Activated CD4-positive, alpha-beta T cell treated with anti-CD3 and anti-CD28 coated beads for 24 hours (primary cell): Measurements from ENCODE around the gene DLGAP3.

Experiments
- DNase-seq, 2 donors: peaks; one replicate each; pipeline ENCODE4 v3.0.0-alpha.2; 2020; ENCODE audit warnings: low read depth in 2 of 2

Gene DLGAP3

DNA sequence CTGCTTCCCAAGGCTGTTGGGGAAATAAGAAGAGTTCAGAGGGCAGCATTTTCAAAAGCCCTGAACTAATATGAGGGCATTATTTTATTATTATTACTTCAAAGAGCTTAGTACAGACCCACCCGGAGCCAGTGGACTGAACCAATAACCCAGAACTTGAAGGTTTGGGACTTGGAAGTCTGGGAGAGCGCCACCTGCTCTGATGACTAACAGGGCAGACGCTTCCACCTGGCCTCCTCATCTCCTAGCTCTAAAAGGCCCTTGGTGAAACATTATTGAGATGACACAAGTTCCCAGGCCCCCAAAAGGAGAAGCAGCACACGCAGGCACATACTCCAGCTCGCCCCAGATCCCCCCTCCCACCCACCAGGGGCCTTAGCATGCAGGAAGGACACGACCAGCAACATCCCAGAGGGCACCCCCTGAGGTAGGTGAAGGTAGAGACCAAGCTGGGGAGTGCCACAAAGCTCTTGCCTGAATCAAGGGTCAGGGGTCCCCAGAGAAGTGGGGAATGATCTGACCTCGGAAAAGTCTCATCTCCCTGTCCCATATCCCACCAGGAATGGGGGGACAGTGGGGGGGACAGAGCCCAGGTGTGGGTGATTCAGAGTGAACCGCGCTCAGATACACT lies 1.3 kb downstream of the DLGAP3 start:
- DNase-seq: no peak

DNA sequence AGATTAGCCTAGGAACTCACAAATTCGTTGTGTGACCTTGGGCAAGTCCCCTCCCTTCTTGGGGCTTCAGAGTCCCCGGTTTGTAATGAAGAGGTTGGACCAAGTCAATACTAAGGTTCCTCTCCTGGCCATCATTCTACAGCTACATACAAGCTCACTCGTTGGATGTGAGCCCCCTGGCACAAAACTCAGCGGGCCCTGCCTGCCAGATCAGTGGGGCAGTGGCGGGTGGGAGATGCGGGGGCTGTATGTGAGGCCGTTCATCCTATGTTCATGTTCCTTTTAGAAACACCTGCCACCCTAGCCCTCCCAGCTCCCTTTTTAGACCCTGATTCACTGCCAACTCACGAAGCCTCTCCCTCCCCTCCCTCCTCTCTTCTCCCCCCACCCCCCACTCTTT lies 2.1 kb downstream of the DLGAP3 start:
- no peak for DNase-seq

DNA sequence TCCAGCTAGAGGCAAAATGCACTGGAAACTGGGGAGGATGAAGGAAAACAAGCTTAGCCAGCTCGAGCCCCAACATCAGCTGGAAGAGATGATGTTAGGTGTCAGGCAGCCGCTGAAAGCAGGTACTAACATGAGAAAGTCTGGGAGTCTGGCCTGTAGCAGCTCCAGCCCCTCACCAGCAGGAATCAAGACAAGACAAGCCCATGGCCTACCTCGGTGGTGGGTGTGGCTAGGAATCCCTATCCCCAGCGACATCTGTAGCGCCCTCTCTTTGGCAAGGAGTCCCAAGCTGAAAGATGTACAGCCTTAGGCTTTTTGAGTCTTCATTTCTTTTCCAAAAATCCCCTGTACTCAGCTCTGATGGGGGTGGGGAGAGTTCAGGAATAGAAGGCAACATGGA lies 2.6 kb downstream of the DLGAP3 start:
- DNase-seq: no peak

DNA sequence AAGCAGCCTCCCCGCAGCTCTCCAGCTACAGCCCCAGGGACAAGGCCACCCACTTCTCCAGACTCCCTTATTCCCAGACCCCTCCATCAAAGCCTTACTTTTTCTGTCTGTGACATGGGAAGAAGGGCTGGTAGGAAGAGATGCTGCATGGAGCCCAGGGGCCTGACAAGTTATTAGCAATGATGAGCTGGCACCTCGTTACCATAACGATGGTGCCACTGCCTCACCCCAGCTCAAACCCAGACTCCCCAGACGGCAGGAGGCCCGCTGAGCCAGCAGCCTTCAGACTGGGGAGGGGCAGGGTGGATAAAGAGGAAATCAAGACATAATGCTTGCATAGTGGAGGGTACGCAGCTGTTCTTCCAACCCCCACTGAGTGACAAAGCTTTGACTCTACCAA lies 3.3 kb downstream of the DLGAP3 start:
- no peak for DNase-seq

DNA sequence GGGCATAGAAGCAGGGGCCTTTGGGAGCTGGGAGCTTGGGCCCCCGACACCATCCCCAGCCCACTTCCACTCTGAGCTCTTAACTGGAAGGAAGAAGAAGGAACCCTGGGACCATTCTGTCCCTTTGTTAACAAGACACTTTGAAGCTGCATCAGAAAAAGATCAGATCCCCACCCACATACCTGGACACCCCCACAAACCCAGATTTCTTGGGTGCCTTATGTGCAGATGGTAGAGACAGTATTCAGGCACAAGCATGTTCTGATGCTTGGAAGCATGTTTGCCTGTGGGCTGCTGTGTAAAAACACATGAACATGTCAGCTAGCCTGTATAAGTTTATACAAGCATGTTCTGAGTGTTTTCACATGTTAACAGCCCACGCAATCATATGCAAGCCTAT lies 3.7 kb downstream of the DLGAP3 start:
- no peak for DNase-seq

DNA sequence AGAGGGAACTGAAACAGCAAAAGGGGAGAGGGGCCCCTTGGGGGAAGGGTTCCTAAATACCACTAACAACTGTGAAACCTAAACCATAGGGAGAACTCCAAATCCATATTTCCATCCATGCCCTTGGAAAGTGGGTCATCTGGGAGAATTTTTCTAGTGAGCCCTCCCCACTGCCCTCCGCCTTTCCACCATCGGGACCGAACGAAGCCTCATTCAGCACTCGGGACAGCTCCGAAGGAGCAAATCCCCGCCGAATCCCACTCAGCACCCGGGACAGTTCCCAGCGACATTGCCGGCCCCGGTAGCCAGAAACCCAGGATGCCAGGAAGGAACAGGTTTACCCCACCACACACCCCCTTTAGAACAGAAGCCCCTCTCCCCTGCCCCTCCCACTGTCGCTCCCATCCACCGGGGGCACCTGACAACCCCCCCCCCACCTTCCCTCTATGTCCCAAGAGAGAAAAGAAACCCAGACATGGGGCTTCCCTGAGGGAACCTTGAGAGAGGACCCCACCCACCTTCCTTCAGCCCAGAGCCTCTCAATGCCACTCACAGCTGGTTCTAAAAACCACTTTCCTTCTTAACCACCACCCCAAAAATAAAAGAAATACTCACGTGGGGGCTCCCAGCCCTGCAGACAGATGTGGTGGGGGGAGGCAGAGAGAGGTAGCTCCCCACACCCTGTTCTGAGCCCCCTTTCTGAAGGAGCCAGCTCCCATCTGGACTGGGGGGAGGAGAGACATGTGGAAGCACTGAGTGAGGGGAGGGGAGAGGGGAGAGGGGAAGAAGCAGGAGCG lies 4.5 kb downstream of the DLGAP3 start:
- peak; percentile 33 to 43 for DNase-seq

DNA sequence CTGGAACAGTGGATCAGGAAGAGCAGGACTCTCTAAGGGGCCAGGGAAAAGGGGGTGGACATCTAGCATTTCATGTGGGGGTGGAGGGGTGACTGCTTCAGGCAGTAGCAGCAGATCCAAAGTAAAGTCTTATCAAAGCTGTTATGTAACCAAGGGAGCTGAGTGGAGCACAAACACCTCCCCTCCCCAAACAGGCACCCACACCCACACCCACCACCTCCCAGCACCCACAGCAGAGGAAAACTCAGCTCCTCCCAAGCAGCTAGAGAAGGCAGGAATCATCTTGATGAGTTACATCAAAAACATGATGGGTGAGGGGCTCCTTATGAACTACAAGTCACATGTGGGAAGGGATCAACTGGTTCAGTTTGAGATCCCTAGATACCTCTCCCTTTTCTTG lies 6.0 kb downstream of the DLGAP3 start:
- DNase-seq: no peak

DNA sequence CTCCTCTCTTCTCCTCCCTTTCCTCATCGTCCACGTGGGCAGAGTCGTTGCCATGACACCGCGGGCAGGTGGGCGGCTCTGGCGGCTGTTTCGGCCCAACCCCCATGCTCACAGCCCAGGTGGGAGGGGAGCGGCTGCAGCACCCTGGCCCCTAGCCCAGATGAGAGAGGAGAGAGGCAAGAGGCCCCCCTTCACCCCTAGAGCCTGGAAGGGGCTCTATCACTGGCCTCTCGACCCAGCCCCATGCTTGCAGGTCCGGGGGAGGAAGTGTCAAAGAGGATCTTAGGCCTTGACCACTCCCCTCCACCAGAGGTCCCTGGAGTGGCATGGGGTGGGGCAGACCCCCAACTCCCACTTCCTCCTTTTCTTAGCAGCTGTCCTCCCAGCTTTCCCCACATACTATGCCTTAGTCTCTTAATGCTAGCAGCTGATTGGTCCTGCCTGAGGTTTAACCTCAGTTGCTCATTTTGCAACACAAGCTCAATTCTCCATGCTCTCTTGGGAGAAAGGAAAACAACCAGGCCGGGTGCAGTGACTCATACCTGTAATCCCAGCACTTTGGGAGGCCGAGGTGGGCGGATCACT lies 10.4 kb downstream of the DLGAP3 start:
- DNase-seq: no peak

DNA sequence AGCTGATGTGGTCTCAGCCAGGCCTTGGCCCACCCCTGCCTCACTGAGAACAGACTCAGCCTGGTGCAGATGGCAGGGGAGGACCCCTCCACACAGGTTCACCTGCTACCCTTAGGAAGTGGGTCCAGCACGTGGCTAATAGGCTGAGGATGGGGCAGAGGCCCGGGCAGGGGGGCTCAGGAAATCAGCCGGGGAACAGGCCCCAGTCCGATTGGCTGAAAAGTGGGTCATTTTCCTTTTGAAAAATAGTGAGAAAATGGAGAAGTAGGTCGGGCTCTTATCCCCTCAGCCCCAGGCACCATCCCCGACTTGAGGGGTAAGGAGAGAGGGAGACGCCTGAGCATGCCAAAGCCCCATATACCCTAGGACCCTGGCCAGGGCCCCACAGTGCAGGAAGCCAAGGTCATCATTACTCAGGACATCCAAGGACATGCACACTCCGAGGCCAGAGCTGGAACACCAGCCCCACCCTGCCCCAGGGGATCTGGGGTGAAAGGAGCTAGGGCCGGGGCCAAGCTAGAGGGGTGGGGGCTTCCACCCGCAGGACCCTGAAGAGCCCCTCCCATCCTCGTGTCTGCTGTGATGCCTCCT lies 11.0 kb downstream of the DLGAP3 start:
- DNase-seq: no peak

DNA sequence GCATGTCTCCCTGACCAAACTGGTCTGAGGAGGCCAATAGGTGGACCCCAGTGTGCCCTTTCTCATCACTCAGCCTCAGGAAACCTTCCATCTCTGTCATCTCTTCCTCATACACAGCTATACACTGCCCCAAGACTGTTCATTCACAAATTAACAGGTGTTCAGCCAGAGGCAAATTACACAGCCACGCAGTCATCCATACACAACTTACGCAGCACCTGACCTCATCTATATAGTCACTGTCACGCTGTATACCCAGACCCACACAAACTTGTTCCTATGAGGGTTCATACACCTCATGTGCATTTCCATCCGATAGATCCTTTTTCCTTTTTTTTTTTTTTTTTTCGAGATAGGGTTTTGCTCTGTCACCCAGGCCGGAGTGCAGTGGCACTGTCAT lies 12.4 kb downstream of the DLGAP3 start:
- no peak for DNase-seq

DNA sequence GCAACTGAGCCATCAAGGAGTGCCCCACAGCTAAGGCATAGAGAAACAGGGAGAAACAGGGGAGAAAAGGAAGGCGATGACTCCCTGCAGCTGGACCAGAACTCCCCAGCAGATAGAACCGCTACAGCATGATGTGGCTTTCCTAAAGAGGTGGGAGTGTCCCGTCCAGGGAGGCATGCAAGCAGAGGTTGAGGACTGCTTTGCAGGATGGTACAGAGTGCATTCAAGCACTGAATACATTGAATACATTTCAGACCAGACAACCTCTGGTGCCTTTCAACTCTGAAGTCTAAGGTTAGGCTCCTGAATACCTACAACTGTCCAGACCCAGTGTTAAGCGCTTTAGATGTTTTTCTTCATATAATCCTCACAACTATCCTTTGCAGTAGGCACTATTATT lies 13.3 kb downstream of the DLGAP3 start:
- DNase-seq: no peak

DNA sequence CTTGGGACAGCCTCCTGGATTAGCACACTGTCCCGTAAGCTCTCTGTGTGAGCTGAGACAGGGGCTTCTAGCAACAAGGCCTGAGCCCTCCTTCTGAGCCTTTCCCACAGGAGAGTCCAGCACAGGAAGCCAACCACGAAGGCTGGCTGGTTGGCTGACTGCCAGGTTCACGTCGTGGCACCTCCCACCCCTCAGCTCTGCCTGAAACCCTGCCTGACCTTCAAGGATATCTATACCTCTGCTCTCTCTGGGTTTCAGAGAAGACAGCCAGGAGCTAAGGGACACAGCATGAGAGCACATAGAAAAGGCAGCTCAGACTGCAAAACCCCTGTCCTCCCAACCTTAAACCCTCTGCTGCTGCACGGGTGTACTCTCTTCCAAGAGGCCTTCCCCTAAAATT lies 13.9 kb downstream of the DLGAP3 start:
- DNase-seq: no peak

DNA sequence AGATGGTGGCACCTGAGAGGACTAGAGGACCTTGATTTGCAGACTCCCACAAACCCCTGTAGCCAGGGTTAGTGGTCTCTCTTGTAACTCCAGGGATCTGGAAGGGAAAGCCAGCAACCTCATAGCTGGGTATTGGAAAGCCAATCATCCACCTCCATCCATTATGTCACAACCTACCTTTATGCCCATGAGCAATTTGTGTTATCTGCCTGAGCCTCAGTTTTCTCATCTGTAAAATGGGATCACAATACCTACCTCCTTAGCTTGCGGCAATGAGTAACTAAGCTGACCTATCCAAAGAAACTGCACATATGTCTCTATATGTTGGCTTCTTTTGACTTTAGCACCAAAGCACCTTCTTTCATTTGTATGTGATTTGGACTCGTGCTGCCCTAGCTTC lies 14.5 kb downstream of the DLGAP3 start:
- DNase-seq: no peak

DNA sequence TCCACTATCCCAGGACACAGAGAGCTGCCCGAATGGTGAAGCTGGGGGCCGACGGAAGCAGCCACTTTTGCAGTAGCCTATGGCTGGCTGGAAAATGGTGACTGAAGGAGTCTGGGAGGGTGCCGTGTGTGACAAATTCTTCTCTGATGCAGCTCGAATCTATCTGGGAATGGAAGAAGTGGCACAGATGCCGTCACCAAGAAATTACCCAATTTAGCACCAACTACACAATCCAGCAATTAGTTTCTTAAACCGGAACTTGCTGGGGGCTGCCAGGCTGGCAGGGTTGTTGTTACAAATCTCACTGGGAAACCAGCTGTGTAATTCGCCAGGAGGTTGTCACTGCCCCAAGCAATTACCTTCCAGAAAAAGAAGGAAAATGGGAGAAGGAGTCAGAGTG lies 18.0 kb downstream of the DLGAP3 start:
- DNase-seq: no peak

DNA sequence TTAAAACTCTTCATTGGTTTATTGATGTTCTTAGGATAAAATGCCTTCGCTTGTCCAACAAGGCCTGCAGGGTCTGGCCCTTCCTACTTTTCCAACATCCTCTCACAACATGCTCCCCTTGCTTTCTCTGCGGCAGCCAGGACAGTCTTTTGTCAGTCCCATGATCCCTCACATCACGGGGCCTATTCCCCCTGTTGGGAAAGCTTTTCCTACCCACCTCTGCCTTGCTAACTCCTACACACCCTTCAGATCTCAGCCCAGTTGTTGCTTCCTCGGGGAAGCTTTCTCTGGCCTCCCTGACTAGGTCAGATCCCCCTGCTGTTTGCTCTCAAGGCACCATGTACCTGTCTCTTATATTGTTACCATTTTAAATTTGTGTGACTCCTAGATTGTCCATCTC lies 19.0 kb downstream of the DLGAP3 start:
- DNase-seq: no peak

DNA sequence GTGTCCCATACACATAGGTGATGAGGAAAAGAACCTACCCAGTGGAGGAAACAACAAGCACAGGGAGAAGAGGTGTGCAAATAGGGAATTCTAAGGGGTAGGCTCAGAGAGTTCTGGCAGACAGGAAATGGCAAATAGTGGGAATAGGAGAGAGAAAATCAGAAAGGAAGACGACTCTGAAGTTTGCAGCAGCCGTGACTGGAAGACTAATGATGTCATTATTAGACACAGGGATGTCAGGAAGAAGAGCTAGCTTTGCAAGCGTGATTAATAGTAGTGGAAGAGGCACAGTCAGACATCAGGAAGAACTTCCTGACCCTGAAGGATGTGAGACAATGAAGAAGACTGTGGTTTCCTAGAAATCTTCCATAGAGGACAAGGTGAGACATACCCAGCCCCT lies 21.1 kb downstream of the DLGAP3 start:
- no peak for DNase-seq

DNA sequence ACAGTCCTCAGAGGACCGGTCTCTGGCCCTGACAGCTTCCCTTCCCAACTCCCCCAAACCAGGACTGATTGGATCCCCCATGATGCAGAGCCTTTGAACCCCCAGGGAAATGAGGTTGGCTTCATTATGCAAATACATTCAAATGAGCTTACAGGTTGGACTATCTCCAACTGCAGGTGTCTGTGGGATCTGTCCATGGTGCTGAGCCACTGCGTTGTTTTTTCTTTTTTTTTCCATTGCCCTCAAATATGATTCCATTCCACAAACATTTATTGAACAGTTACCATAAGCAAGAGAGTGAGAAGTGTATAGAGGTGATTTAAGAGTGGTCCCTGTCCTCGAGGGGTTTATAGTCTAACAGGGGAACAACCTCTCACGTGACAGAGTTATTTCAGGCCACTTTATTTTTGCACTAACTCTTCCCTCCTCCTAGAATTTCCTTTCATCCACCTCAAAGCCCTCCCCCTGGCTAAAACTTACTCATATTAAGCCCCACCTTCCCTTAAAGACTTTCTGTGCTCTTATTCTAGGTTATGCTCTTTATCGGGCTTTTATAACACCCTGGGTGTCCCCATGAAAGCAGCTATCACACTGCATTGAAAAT lies 21.9 kb downstream of the DLGAP3 start:
- no peak for DNase-seq

DNA sequence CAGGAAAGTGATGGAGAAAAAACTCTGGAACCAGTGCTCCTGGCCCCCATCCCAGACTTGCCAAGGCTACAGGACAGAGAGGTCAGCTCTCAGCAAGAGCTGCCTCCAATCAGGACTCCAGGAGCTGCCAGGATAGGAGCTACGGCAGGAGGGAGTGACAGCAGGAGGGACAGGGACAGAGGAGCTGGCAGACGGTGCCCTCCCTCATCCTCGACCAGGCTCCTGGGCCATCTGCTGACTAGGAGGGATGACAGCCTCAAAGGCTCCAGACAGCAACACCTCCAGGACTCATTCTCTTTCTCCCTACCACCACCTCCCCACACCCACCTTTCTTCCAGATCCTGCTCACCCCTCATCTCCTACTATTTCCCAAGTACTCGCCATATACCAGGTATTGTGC lies 22.7 kb downstream of the DLGAP3 start:
- DNase-seq: no peak

DNA sequence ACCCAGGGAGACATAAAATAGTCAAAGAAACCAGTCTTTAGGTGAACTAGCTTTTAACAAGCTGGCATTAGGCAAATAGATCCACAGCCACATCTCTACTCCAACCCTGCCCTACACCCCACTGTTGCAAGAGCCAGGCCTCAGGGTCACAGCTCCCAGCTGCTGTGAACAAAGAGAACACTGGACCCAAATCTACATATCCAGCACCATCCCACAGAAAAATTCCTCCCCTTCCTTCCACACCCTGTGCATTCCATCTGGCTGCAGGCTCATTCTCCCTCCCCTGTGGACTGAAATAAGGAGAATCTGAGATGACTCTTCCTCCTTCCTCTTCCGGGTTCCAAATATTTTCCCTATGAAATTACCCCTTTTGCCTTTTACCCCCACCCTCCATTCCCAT lies 23.2 kb downstream of the DLGAP3 start:
- DNase-seq: no peak

DNA sequence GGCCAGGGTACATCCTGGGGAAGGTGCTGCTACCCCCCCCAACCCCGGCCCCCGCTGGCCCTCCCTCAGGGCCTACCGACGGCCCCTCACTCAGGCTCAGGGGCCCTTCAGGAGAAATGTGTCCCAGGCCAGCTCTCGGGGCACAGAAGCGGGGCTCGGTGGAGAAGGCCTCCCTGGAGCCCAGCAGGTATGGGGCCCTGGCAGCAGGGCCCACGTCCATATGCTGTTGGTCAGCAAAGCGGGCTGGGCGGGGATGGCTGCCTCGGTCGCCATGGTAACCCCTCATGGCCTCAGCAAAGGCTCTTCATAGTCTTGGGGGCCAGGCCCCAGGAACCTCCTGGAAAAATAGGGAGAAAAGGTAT lies 24.4 kb downstream of the DLGAP3 start:
- DNase-seq: no peak

DNA sequence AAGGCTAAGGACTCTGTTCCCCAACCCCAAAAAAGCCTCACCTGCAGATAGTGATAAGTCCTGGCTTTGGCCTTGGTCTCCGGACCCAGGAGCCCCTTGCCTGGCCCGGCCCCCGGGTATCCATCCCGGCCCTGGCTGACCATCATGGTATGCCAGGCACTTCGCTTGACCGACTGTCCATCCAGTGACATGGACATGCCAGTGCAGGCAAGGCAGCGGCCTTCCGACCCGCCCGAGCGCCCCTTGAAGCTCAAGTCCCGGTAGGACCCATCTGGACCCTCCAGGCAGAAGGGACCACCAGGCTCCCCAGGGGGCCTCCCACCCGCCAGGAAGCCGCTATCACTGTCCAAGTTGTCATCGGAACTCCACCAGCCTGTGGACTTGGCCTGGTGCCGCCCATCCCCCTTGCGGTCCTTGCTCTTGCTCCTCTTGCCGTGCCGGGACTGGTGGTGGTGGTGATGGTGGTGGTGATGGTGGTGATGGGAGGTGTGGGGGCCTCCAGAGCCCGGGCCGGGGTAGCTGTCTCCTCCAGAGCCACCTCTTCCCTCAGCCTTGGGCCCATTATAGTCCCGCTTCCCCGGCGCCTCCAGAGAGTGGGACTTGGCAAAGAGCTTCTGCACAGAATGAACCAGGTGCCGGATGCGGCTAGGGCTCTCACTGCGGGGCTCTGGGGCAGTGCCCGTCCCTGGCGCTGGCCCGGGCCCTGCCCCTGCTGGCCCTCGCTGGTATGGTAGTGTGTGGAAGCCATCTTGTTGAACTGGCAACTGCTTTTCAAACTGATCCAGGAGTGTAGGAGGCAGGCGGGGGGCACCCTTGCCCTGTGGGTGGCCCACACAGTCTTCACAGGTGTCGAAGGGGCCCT lies 25.0 kb downstream of the DLGAP3 start:
- no peak for DNase-seq

DNA sequence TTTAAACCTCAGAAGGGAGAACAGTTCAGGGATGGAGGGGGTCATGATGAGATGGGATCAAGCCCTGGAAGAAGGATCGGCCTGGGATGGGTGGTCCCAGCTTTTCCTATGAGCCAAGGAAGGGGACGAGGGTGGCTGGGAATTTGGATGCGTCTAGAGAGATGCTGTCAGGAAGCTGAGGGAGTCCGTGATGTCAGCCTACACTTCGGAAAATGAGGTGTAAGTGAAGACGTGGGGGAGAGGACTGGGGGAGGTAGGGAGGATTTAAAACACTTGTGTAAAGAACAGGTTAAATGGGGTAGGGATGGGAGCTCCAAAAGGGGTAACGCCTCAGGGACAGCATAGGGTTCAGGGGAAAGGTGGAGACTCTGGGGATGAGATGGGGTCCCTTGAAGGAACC lies 27.5 kb downstream of the DLGAP3 start:
- no peak for DNase-seq
